HCT116 (cell line): ENCODE data around the gene ZNF248.

ENCODE experiments used
- CEBPB ChIP-seq: IDR thresholded peaks from 2 replicates; pipeline ENCODE4 v1.6.1; 2012; ENCODE audit warnings: low read depth
- CTCF ChIP-seq, 3 experiments: fragments of 200-600 bp in 1 of 3; sonication (generic) in 1 of 3; IDR thresholded peaks in 2 of 3; conservative IDR thresholded peaks in 1 of 3; 2 replicates each; pipeline ENCODE4 v1.5.1; 2012 to 2017; ENCODE audit warnings: low read depth in 2 of 3, low read length in 2 of 3, antibody characterized with exemption in 1 of 3, borderline replicate concordance in 1 of 3, control low read depth in 1 of 3, mild to moderate bottlenecking in 1 of 3, mixed read lengths in 1 of 3, mixed run types in 1 of 3, moderate library complexity in 1 of 3; ENCODE audit not compliant: insufficient read depth in 1 of 3
- EZH2phosphoT487 ChIP-seq: fragments of 200-600 bp; IDR thresholded peaks from 2 replicates; pipeline ENCODE4 v1.6.1; 2018; ENCODE audit warnings: antibody characterized with exemption, borderline replicate concordance
- JUND ChIP-seq: IDR thresholded peaks from 2 replicates; pipeline ENCODE4 v1.6.1; 2012
- MAX ChIP-seq: IDR thresholded peaks from 2 replicates; pipeline ENCODE4 v1.6.1; 2012
- POLR2A ChIP-seq: IDR thresholded peaks from 2 replicates; pipeline ENCODE4 v1.7.0; 2011; ENCODE audit warnings: borderline replicate concordance; ENCODE audit not compliant: insufficient read depth, insufficient read length; ENCODE audit errors: extremely low read depth
- POLR2AphosphoS5 ChIP-seq: IDR thresholded peaks from 2 replicates; pipeline ENCODE4 v1.6.1; 2011; ENCODE audit warnings: mild to moderate bottlenecking, low read depth, low read length, moderate library complexity
- RAD21 ChIP-seq: IDR thresholded peaks from 2 replicates; pipeline ENCODE4 v1.6.1; 2012; ENCODE audit warnings: low read depth, mild to moderate bottlenecking
- YY1 ChIP-seq: IDR thresholded peaks from 2 replicates; pipeline ENCODE4 v1.6.1; 2011; ENCODE audit warnings: low read length, low read depth, moderate library complexity, mild to moderate bottlenecking; ENCODE audit not compliant: insufficient replicate concordance; ENCODE audit errors: extremely low read depth

- no peak for TF ChIP-seq CEBPB
- no peak for TF ChIP-seq POLR2AphosphoS5
- TF ChIP-seq CTCF (IDR thresholded peaks at IDR 0.05 in 2 of 3, conservative IDR thresholded peaks at IDR 0.05 in 1 of 3; ENCODE audit: borderline replicate concordance in 1 of 3, insufficient read depth in 1 of 3, low read depth in 2 of 3, low read length in 2 of 3), result no peak
- TF ChIP-seq POLR2A, result no peak
- no peak for TF ChIP-seq MAX
- TF ChIP-seq RAD21, result no peak
- no peak for TF ChIP-seq EZH2phosphoT487
- no peak for TF ChIP-seq JUND
- no peak for TF ChIP-seq YY1
Measured at GRCh38 chr10:37854626-37855025, 2.8 kb downstream of the ZNF248 start.
